Measurements from ENCODE around the gene ABCC2. TPM values are rescaled to one million over a fixed set of nuclear protein-coding genes. Genes with fewer than 3 reads are reported as not detected.
"Not testable (repeated sequence)": the region's sequence is repeated elsewhere in the genome, so short reads cannot be mapped to it uniquely, and the experiment has no call there.

The ABCC2 gene
- total RNA-seq (2022) (128 and 129 TPM in 2 replicates), Bru-seq, nascent RNA (percentile 91 among the genes with signal in this experiment), BruChase-seq, experiment 1, labeled RNA remaining after a 2-hour chase (percentile 94 among the genes with signal in this experiment), BruChase-seq, experiment 2, labeled RNA remaining after a 6-hour chase (percentile 95 among the genes with signal in this experiment)
- long read RNA-seq, full-length matches to known transcripts = 29 of 66 reads
- long read RNA-seq, partial matches to known transcripts = 24 of 66 reads
- long read RNA-seq, other reads (novel, unspliced or antisense) = 13 of 66 reads

- intact Hi-C loops (cut with micrococcal nuclease; ENCODE audit: unreplicated experiment) = loop anchor here (1.0 to 2.0 kb wide), 3 partner anchors 50 to 162 kb away; partner anchors contain the start of genes COX15, CUTC and SLC25A28
- Mint-ChIP-seq H3K9me3 (ENCODE audit: unreplicated experiment) (no peaks in the 10 kb centered on the region), H3K36me3 (ENCODE audit: insufficient read depth, unreplicated experiment) (peaks cover 41% of the 10 kb centered on the region), H3K27ac (ENCODE audit: unreplicated experiment) (peak within 1 kb of the TSS; percentile 87), H3K4me3 (ENCODE audit: unreplicated experiment) (peak within 1 kb of the TSS; percentile 90), H3K4me1 (ENCODE audit: low read depth, unreplicated experiment) (peaks cover 72% of the 10 kb centered on the region), H3K27me3 (ENCODE audit: insufficient read depth, unreplicated experiment) (no peaks in the 10 kb centered on the region)
- ChIA-PET POLR2A (interaction anchor here (0.5 to 2.3 kb wide), 4 partner anchors 29 to 187 kb away, joined by 3 to 27 read pairs (median 4); partner anchors contain the start of genes COX15 and CUTC), CTCF (interaction anchor here (0.8 to 1.5 kb wide), 2 partner anchors 11 to 50 kb away, joined by 3 to 9 read pairs; partner anchors contain the start of genes COX15 and CUTC)
- no peak for TF ChIP-seq CTCF (IDR thresholded peaks at IDR 0.05; ENCODE audit: insufficient read depth in 1 of 2, low read depth in 1 of 2, low read length in 1 of 2, severe bottlenecking in 1 of 2, unreplicated experiment in 1 of 2)
- Histone ChIP-seq H3K9me3 (no peaks in the 10 kb centered on the region), H3K4me3 (ENCODE audit: low read depth, low read length) (peak within 1 kb of the TSS; percentile 68), H3K36me3 (ENCODE audit: control insufficient read depth, insufficient read depth, low read length) (peaks cover 9% of the 10 kb centered on the region), H3K27me3 (replicated peaks; ENCODE audit: control insufficient read depth, insufficient read depth, low read length) (no peaks in the 10 kb centered on the region), H3K4me1 (peaks cover 59% of the 10 kb centered on the region)
- TSS peak; percentile 55 for BruUV-seq (replicated peaks)
- peak; percentile 83 for DNase-seq
These were observed at the start of gene ABCC2 for GRCh38 chr10:99782447-99783286. TSS of gene ABCC2 (plus strand) at chr10:99782640. CDS start at chr10:99782845, 205 bp downstream.

- H3K4me3 ChIP-seq (ENCODE audit: low read depth, low read length) = peak overlapping the region; percentile 23
- H3K9me3 Mint-ChIP-seq (ENCODE audit: unreplicated experiment) = no peaks in the 10 kb centered on the region
- no peaks in the 10 kb centered on the region for H3K9me3 ChIP-seq
- CTCF ChIA-PET = interaction anchor here (1.6 to 2.0 kb wide), 2 partner anchors 49 to 74 kb away, joined by 5 to 9 read pairs; partner anchors contain the start of genes ABCC2 and ENTPD7
- peaks cover 13% of the 10 kb centered on the region for H3K4me1 Mint-ChIP-seq (ENCODE audit: low read depth, unreplicated experiment)
- no TSS peak for BruUV-seq (replicated peaks)
- H3K27me3 Mint-ChIP-seq (ENCODE audit: insufficient read depth, unreplicated experiment) = no peaks in the 10 kb centered on the region
- H3K36me3 ChIP-seq (ENCODE audit: control insufficient read depth, insufficient read depth, low read length) = no peaks in the 10 kb centered on the region; the same call in 1 of the 2 replicates
- TF ChIP-seq CTCF (IDR thresholded peaks at IDR 0.05; ENCODE audit: insufficient read depth in 1 of 2, low read depth in 1 of 2, low read length in 1 of 2, severe bottlenecking in 1 of 2, unreplicated experiment in 1 of 2) = no peak
- H3K27ac Mint-ChIP-seq (ENCODE audit: unreplicated experiment) = no peak overlapping the region
- H3K4me1 ChIP-seq = no peaks in the 10 kb centered on the region; the same call in 1 of the 2 replicates
- intact Hi-C loops (cut with micrococcal nuclease; ENCODE audit: unreplicated experiment) = no loop called here
- peak overlapping the region; percentile 96 for H3K4me3 Mint-ChIP-seq (ENCODE audit: unreplicated experiment)
- H3K36me3 Mint-ChIP-seq (ENCODE audit: insufficient read depth, unreplicated experiment) = peaks cover 57% of the 10 kb centered on the region
- DNase-seq = no peak
- H3K27me3 ChIP-seq (replicated peaks; ENCODE audit: control insufficient read depth, insufficient read depth, low read length) = no peaks in the 10 kb centered on the region
- POLR2A ChIA-PET = interaction anchor here (0.8 to 1.9 kb wide), 2 partner anchors 112 to 113 kb away, joined by 3 to 12 read pairs; partner anchors contain the start of gene SLC25A28
These were observed 49.1 kb upstream of the ABCC2 start for GRCh38 chr10:99733366-99733765.

- Mint-ChIP-seq H3K4me3 (ENCODE audit: unreplicated experiment) (peak overlapping the region; percentile 96), H3K4me1 (ENCODE audit: low read depth, unreplicated experiment) (peaks cover 13% of the 10 kb centered on the region), H3K36me3 (ENCODE audit: insufficient read depth, unreplicated experiment) (peaks cover 58% of the 10 kb centered on the region)
- H3K4me3 ChIP-seq (ENCODE audit: low read depth, low read length); DNase-seq; H3K27me3 Mint-ChIP-seq (ENCODE audit: insufficient read depth, unreplicated experiment); CTCF ChIA-PET; BruUV-seq (replicated peaks); intact Hi-C loops (cut with micrococcal nuclease; ENCODE audit: unreplicated experiment); H3K36me3 ChIP-seq (ENCODE audit: control insufficient read depth, insufficient read depth, low read length); H3K27me3 ChIP-seq (replicated peaks; ENCODE audit: control insufficient read depth, insufficient read depth, low read length); H3K27ac Mint-ChIP-seq (ENCODE audit: unreplicated experiment); H3K9me3 Mint-ChIP-seq (ENCODE audit: unreplicated experiment); H3K4me1 ChIP-seq; H3K9me3 ChIP-seq: not testable (repeated sequence)
- POLR2A ChIA-PET = interaction anchor here (0.8 kb wide), 1 partner anchor 113 kb away, joined by 3 read pairs; no protein-coding TSS in a partner anchor
These were observed 48.3 kb upstream of the ABCC2 start for GRCh38 chr10:99734111-99734510.
